ENCODE measurements around the gene TTPAL.
A peak's percentile ranks its signal among the peaks of the same experiment; 100 is the strongest.

The TTPAL gene

DNA sequence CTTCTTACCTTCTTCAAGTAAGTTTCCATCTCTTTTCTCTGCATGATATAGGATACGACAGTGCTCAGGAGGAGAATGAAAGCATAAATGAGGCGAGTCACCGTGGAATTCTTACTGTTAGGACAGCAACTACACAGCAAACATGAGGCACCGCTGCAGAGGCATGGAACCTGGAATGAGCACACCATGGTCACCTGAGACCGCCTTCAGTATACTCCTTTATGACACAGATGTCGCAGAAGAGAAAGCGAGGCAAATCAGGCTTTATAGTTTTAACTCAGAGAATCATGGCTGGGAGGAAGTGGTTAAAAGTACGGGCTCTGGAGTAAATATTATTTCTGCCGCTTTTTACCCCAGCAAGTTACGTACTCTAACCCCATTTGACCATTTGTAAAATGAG, 38.2 kb downstream of the TTPAL start:
- no peak overlapping the region for H3K4me3 Mint-ChIP-seq
- no peaks in the 10 kb centered on the region for H3K9me3 Mint-ChIP-seq
- intact Hi-C loops (cut with micrococcal nuclease) = no loop called here
- no peak overlapping the region for H3K27ac Mint-ChIP-seq
- peaks cover 76% of the 10 kb centered on the region for H3K36me3 Mint-ChIP-seq (ENCODE audit: low read depth)
- H3K27me3 Mint-ChIP-seq = no peaks in the 10 kb centered on the region
- peaks cover 11% of the 10 kb centered on the region for H3K4me1 Mint-ChIP-seq (ENCODE audit: low read depth)

DNA sequence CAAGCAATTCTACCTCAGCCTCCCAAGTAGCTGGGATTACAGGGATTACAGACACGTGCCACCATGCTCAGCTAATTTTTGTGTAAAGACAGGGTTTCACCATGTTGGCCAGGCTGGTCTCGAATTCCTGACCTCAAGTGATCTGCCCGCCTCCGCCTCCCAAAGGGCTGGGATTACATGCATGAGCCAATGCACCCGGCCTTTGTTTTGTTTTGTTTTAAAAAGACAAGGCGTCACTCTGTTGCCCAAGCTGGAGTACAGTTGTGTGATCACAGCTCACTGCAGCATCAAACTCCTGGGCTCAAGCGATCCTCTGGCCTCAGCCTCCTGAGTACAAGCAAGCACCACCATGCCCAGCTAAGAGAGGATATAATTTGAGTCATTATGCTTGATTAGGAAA, 40.8 kb downstream of the TTPAL start:
- Mint-ChIP-seq H3K4me3 (no peak overlapping the region), H3K9me3 (no peaks in the 10 kb centered on the region), H3K36me3 (ENCODE audit: low read depth) (peaks cover 60% of the 10 kb centered on the region), H3K4me1 (ENCODE audit: low read depth) (peaks cover 30% of the 10 kb centered on the region), H3K27ac (no peak overlapping the region), H3K27me3 (no peaks in the 10 kb centered on the region)
- intact Hi-C loops (cut with micrococcal nuclease) = no loop called here

DNA sequence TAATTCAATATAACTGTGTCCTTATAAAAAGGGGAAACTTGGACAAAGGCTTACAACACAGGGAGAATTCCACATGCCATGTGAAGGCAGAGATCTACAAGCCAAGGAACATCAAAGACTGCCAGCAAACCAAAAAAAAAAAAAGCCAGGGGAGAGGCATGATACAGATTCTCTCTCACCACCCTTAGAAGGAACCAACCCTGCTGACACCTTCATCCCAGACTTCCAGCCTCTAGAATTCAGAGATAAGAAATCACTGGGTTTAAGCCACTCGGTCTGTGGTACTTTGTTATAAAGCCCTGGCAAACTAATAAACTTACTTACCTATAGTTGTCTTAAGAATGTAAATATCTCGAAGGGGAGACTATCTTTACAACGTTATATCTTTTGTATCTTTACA, 41.8 kb downstream of the TTPAL start:
- intact Hi-C loops (cut with micrococcal nuclease) = no loop called here
- Mint-ChIP-seq H3K27ac (no peak overlapping the region), H3K27me3 (no peaks in the 10 kb centered on the region), H3K4me3 (no peak overlapping the region), H3K9me3 (no peaks in the 10 kb centered on the region), H3K36me3 (ENCODE audit: low read depth) (peaks cover 55% of the 10 kb centered on the region), H3K4me1 (ENCODE audit: low read depth) (peaks cover 30% of the 10 kb centered on the region)

DNA sequence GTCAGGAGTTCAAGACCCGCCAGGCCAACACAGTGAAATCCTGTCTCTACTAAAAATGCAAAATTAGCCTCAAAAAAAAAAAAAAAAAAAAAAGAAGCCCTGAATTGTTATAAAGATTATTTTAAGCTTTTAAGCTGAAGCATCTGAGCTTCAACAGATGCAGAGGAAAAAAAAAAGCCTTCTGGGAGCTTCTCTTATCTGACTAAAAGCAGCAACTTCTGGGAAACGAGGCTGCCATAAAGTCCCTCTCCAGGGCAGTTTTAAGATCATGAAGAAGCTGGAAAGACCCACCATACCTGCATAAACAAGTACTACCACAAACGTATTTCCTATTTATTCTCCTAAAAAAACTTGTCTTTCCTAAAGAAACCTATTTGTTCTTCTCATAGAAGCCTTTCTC, 42.6 kb downstream of the TTPAL start:
- Mint-ChIP-seq H3K27ac (no peak overlapping the region), H3K4me1 (ENCODE audit: low read depth) (peaks cover 30% of the 10 kb centered on the region), H3K4me3 (no peak overlapping the region), H3K27me3 (no peaks in the 10 kb centered on the region), H3K36me3 (ENCODE audit: low read depth) (peaks cover 47% of the 10 kb centered on the region), H3K9me3 (no peaks in the 10 kb centered on the region)
- intact Hi-C loops (cut with micrococcal nuclease) = no loop called here

DNA sequence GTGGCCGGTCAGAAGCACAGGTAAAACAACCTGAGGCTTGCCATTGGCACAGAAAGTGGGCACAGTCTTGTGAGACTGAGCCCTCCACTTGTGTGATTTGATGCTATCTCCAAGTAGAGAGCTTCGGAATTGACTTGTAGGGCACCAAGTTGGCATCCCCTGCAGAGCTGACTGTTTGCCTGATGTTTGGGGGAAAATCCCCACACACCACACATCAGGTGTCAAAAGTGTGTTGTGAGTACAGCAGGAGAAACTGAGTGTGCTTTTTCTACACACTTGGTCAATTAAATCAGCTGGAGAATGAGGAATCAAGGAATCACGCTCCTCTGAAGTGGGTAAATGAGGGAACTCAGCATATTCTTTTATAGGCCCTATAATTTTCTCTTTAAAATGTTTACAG, 45.2 kb downstream of the TTPAL start:
- Mint-ChIP-seq H3K9me3 (no peaks in the 10 kb centered on the region), H3K27me3 (no peaks in the 10 kb centered on the region), H3K27ac (peak overlapping the region; percentile 94), H3K4me3 (peak overlapping the region; percentile 82), H3K36me3 (ENCODE audit: low read depth) (peaks cover 32% of the 10 kb centered on the region), H3K4me1 (ENCODE audit: low read depth) (peaks cover 30% of the 10 kb centered on the region)
- intact Hi-C loops (cut with micrococcal nuclease) = loop anchor here (2.0 to 5.0 kb wide), 2 partner anchors 90 to 309 kb away; partner anchors contain the start of gene OSER1

DNA sequence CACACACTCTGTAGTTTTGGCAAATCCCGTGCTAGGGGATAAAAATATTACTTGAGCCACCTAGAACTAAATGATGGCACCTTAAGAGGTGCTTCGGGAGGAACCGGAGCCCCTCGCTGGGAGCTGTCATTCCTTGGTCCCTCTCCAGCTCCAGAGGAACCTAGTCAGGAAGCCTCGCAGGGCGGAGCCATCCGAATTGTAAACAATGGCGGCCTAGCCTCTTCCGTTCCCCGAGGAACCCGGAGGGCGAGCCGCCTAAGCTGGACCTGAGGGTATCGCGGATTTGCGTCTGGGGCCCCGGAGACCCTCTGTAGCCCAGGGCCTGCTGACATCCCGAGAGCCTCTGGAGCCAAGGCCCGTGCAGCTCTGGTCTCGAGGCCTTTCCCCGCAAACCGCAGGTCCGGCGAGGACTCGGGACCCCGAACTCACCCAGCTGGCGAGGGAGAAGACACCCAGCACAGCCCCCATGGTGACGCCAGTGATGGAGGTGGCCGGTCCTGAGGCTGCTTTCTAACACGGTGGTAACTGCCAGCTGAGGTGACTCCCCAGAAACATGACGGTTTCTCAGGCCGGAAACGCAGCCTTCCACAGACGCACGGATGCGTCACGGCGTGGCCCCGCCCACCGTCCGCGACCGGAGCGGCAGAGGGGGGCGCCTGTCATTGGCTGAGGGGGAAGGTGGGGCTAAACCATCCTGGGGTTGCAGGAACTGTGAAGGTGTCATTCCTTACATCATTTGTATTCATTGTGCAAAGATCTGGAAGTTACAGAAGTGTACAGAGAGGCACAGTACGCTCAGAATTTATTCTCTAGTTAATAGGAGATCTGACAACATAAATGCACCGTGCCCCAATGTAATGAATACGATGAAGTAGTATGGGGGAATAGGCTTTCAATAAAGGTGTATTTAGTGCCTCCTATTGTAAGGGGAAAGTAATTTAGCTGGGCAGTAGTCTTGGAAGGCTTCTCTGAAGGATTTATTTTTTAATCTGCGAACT, 46.1 kb downstream of the TTPAL start, which contains the start of gene SERINC3:
SERINC3 (minus strand) TSS at position 587 of the 998 bp plus-strand sequence; CDS start at position 468, 119 bp downstream.
- H3K27me3 Mint-ChIP-seq = no peaks in the 10 kb centered on the region
- peaks cover 26% of the 10 kb centered on the region for H3K36me3 Mint-ChIP-seq (ENCODE audit: low read depth)
- intact Hi-C loops (cut with micrococcal nuclease) = loop anchor here (1.0 to 5.0 kb wide), 3 partner anchors 46 to 309 kb away; partner anchors contain the start of genes OSER1 and TTPAL
- peak within 1 kb of the TSS; percentile 82 for H3K4me3 Mint-ChIP-seq
- peaks cover 35% of the 10 kb centered on the region for H3K4me1 Mint-ChIP-seq (ENCODE audit: low read depth)
- peak within 1 kb of the TSS; percentile 94 for H3K27ac Mint-ChIP-seq
- H3K9me3 Mint-ChIP-seq = no peaks in the 10 kb centered on the region

DNA sequence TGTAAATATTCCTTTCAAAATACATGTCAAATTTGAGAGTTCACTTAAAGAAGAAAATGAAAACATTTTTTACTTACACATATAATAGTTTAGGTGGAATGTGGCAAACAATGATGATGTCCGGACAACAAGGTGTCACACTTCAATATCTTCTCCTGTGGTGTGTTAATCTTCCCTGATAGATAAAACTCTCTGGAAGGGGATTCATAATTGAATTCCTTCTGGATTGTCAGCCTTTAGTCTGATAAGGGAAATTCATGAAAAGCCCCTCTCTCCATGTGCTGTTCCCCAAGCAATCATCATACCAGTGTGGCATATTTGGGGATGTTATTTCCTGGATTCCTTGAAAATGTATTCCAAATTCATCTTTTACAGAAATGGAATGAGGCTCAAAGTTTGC, 47.2 kb downstream of the TTPAL start:
- H3K4me3 Mint-ChIP-seq = no peak overlapping the region
- intact Hi-C loops (cut with micrococcal nuclease) = loop anchor here (1.0 to 5.0 kb wide), 2 partner anchors 48 to 311 kb away; partner anchors contain the start of genes OSER1 and TTPAL
- H3K27ac Mint-ChIP-seq = no peak overlapping the region
- no peaks in the 10 kb centered on the region for H3K9me3 Mint-ChIP-seq
- H3K4me1 Mint-ChIP-seq (ENCODE audit: low read depth) = peaks cover 28% of the 10 kb centered on the region
- peaks cover 17% of the 10 kb centered on the region for H3K36me3 Mint-ChIP-seq (ENCODE audit: low read depth)
- H3K27me3 Mint-ChIP-seq = no peaks in the 10 kb centered on the region

DNA sequence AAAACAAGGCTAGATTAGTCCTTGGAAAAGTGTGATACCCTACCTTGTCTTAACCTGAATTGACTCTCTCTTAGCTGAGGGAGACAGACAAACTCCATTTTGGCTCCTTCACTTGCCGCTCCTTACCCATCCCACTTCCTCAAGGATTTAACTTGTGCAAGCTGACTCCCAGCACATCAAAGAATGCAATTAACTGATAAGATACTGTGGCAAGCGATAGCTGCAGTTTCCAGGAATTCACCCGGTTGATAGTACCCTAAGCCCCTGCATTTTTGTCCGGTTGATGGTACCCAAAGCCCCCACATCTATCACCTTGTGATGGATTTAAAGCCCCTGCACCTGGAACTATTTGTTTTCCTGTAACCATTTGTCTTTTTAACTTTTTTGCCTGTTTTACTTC, 48.1 kb downstream of the TTPAL start:
- H3K4me3 Mint-ChIP-seq = no peak overlapping the region
- H3K9me3 Mint-ChIP-seq = no peaks in the 10 kb centered on the region
- H3K4me1 Mint-ChIP-seq (ENCODE audit: low read depth) = peaks cover 25% of the 10 kb centered on the region
- intact Hi-C loops (cut with micrococcal nuclease) = loop anchor here (5.0 kb wide), 1 partner anchor 311 kb away; the partner anchor contains the start of gene OSER1
- peaks cover 13% of the 10 kb centered on the region for H3K36me3 Mint-ChIP-seq (ENCODE audit: low read depth)
- peaks cover 4% of the 10 kb centered on the region for H3K27me3 Mint-ChIP-seq
- no peak overlapping the region for H3K27ac Mint-ChIP-seq

DNA sequence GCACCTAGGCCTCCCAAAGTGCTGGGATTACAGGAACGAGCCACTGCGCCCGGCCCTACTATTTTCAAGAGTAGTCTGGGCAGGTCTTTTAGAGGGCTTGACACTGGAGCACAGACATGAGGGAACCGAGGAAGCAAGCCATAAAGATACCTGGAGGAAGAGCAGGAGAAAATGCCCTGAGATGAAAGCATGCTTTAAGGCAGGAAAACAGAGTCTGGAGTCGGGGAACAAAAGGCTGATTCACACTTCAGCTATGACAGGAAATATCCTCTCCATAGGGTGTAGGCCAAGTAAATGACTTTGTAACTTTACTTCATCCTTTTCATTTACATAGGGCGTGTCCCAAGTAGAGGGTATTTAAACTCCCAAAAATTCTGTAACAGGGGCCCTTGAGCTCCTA, 50.5 kb downstream of the TTPAL start:
- Mint-ChIP-seq H3K27me3 (peaks cover 6% of the 10 kb centered on the region), H3K4me1 (ENCODE audit: low read depth) (peaks cover 5% of the 10 kb centered on the region), H3K36me3 (ENCODE audit: low read depth) (peaks cover 7% of the 10 kb centered on the region), H3K9me3 (no peaks in the 10 kb centered on the region), H3K4me3 (no peak overlapping the region), H3K27ac (no peak overlapping the region)
- intact Hi-C loops (cut with micrococcal nuclease) = no loop called here

DNA sequence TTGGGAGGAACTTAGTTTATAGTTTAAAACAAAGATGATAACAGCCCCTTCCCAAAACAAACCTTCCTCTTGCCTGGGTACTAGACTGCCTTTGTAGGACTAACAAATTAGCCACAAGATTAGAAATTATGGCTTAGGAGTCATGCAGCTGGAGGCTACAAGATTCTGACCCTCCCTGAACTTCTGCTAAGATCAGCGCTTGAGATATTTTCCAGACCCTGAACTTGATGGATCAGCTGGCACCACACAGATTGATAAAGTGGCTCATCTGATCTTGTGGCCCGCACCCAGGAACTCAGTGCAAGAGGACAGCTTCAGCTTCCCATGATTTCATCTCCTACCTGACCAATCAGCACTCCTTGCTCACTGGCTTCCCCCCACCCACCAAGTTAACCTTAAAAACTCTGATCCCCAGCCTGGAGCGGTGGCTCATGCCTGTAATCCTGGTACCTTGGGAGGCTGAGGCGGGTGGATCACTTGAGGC, 52.1 kb downstream of the TTPAL start:
- Mint-ChIP-seq H3K27ac (no peak overlapping the region), H3K36me3 (ENCODE audit: low read depth) (no peaks in the 10 kb centered on the region), H3K9me3 (no peaks in the 10 kb centered on the region), H3K4me1 (ENCODE audit: low read depth) (peaks cover 11% of the 10 kb centered on the region), H3K4me3 (no peak overlapping the region), H3K27me3 (peaks cover 13% of the 10 kb centered on the region)
- intact Hi-C loops (cut with micrococcal nuclease) = no loop called here

DNA sequence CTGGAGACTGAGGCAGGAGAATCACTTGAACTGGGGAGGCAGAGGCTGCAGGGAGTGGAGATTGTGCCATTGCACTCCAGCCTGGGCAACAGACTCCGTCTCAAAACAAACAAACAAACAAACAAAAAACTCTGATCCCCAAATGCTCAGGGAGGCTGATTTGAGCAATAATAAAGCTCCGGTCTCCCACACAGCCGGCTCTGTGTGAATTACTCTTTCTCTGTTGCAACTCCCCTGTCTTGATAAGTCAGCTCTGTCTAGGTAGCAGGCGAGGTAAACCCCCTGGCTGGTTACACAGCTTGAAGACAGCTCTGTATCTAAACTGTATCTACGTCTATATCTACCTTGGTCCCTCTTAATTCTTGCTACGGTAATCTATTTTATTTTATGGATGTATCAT, 52.6 kb downstream of the TTPAL start:
- no peak overlapping the region for H3K27ac Mint-ChIP-seq
- H3K4me1 Mint-ChIP-seq (ENCODE audit: low read depth) = peaks cover 11% of the 10 kb centered on the region
- no peaks in the 10 kb centered on the region for H3K36me3 Mint-ChIP-seq (ENCODE audit: low read depth)
- no peaks in the 10 kb centered on the region for H3K9me3 Mint-ChIP-seq
- peaks cover 13% of the 10 kb centered on the region for H3K27me3 Mint-ChIP-seq
- intact Hi-C loops (cut with micrococcal nuclease) = no loop called here
- H3K4me3 Mint-ChIP-seq = no peak overlapping the region

DNA sequence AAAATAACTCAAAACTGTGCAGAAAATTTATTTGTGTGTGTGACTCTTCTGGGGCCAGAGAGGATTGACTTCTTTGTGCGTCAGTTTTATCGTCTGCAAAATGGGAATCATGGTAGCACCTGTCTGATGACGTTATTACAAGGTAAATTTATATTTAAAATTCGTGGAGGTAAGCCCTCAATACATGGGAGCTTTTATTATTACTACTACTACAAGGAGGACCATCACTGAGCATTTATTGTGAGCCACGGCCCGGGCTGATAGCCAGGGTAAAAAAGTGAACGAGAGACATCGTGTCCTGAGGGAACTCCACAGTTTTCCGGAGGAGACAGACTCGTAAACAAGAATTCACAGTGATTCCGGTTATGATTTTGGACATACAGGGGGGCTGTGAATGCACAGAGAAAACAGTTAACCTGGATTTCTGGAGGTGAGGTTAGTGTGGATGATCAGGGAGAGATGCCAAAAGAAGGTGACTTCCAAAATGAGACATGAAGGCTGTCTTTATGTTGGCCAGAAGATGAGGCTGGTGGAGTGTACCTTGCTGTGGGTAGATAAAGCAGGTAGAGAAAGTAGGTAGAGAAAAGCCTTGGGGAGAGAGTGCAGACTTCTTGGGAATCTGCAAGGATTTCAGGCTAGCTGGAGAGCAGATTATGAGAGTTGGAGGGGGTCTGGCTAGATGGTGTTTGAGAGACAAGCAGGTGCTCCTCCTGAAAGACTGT, 56.7 kb downstream of the TTPAL start:
- no peak overlapping the region for H3K4me3 Mint-ChIP-seq
- intact Hi-C loops (cut with micrococcal nuclease) = loop anchor here (10.0 kb wide), 1 partner anchor 62 kb away; no protein-coding TSS in a partner anchor
- peaks cover 15% of the 10 kb centered on the region for H3K27me3 Mint-ChIP-seq
- H3K4me1 Mint-ChIP-seq (ENCODE audit: low read depth) = peaks cover 15% of the 10 kb centered on the region
- H3K36me3 Mint-ChIP-seq (ENCODE audit: low read depth) = no peaks in the 10 kb centered on the region
- H3K9me3 Mint-ChIP-seq = no peaks in the 10 kb centered on the region
- no peak overlapping the region for H3K27ac Mint-ChIP-seq

DNA sequence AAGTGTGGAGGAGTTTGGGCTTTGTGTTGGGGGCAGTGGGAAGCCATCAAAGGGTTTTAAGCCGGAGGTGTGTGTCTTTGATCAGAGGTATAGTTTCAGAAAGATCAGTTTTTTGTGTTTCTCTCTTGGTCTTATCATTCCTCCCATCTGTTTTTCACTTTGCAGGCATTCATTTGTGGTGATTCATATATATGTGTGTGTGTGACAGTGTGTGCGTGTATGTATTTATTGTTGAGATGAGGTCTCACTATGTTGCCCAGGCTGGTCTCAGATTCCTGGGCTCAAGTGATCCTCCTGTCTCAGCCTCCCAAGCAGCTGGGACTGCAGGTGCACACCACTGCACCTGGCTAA, 57.3 kb downstream of the TTPAL start:
- H3K27me3 Mint-ChIP-seq = peaks cover 15% of the 10 kb centered on the region
- H3K27ac Mint-ChIP-seq = no peak overlapping the region
- H3K36me3 Mint-ChIP-seq (ENCODE audit: low read depth) = no peaks in the 10 kb centered on the region
- peaks cover 15% of the 10 kb centered on the region for H3K4me1 Mint-ChIP-seq (ENCODE audit: low read depth)
- no peaks in the 10 kb centered on the region for H3K9me3 Mint-ChIP-seq
- intact Hi-C loops (cut with micrococcal nuclease) = loop anchor here (10.0 kb wide), 1 partner anchor 62 kb away; no protein-coding TSS in a partner anchor
- H3K4me3 Mint-ChIP-seq = no peak overlapping the region

DNA sequence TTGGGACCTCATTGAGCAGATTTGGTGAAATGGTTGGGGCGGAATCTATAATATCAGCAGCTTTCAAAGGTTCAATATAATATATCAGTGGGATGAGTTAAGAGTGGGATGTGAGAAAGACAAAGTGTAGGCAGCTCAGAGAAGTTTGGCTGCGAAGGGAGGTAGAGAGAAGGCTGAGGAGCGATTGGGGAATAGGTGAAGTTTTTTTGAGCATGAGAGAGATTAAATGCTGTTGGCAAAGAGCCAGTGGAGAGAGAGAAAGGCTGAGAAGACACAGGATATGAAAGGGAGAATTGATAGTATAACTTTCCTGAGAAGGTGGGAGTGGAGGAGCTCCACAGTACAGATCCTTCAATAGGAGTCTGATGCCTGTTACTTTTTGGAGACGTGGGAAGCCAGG, 58.3 kb downstream of the TTPAL start:
- intact Hi-C loops (cut with micrococcal nuclease) = loop anchor here (10.0 kb wide), 1 partner anchor 61 kb away; no protein-coding TSS in a partner anchor
- H3K4me1 Mint-ChIP-seq (ENCODE audit: low read depth) = peaks cover 15% of the 10 kb centered on the region
- H3K27me3 Mint-ChIP-seq = peaks cover 14% of the 10 kb centered on the region
- H3K36me3 Mint-ChIP-seq (ENCODE audit: low read depth) = no peaks in the 10 kb centered on the region
- H3K9me3 Mint-ChIP-seq = no peaks in the 10 kb centered on the region
- no peak overlapping the region for H3K27ac Mint-ChIP-seq
- no peak overlapping the region for H3K4me3 Mint-ChIP-seq

Measured in dendritic cell treated with granulocyte-macrophage colony-stimulating factor and Interleukin-4, amounts not matched to agents 40 ng/mL and 50 ng/mL, for 4 days (primary cell).